ENCODE results near the gene TTC39C. TPM values are rescaled to one million over a fixed set of nuclear protein-coding genes. Genes with fewer than 3 reads are reported as not detected.
A peak's percentile ranks its signal among the peaks of the same experiment; 100 is the strongest.

Gene TTC39C
- total and polyA plus RNA-seq, 2 experiments from 2014 or later, result 69.4 to 136 TPM

GRCh38 chr18:24024425-24024824 lies 9.9 kb downstream of the TTC39C start (continued):
- TF ChIP-seq CTCF (conservative IDR thresholded peaks at IDR 0.05; ENCODE audit: low read depth in 2 of 2) (no peak), ZNF462 (CRISPR knock-in tag; IDR thresholded peaks at IDR 0.05) (no peak), EZH2phosphoT487 (IDR thresholded peaks at IDR 0.05; ENCODE audit: unreplicated experiment) (no peak), STAT1 (IDR thresholded peaks at IDR 0.05; ENCODE audit: unreplicated experiment) (no peak), ZNF114 (CRISPR knock-in tag; IDR thresholded peaks at IDR 0.05) (no peak)

- no peaks in the 10 kb centered on the region for H3K9me3 Mint-ChIP-seq
- no peak overlapping the region for H3K4me2 ChIP-seq
- no peaks in the 10 kb centered on the region for H3K36me3 ChIP-seq (ENCODE audit: insufficient read depth)
- no peaks in the 10 kb centered on the region for H3K9me2 ChIP-seq (ENCODE audit: insufficient read depth)
- DNase-seq (ENCODE audit: low spot score) (no peak), ATAC-seq (no peak)
- H4K20me1 ChIP-seq (replicated peaks; ENCODE audit: insufficient read depth), result peaks cover 44% of the 10 kb centered on the region
- H3K36me3 Mint-ChIP-seq (ENCODE audit: low read depth), result no peaks in the 10 kb centered on the region; the same call in 2 of the 3 replicates
- no peak overlapping the region for H3K4me3 Mint-ChIP-seq
- H3F3A ChIP-seq (replicated peaks; ENCODE audit: low read depth), result peaks cover 15% of the 10 kb centered on the region; the same call in 1 of the 2 replicates
- no peak overlapping the region for H2AFZ ChIP-seq
- H3K4me1 Mint-ChIP-seq, result peaks cover 40% of the 10 kb centered on the region
- H3K27me3 ChIP-seq (ENCODE audit: insufficient read depth), result no peaks in the 10 kb centered on the region
- no peak overlapping the region for H3K4me3 ChIP-seq
- peaks cover 6% of the 10 kb centered on the region for H3K27me3 Mint-ChIP-seq (ENCODE audit: insufficient read depth, low read depth, poor library complexity)
- H3K4me1 ChIP-seq (ENCODE audit: insufficient read depth), result peaks cover 64% of the 10 kb centered on the region
- H3K79me2 ChIP-seq (replicated peaks; ENCODE audit: insufficient read depth), result peaks cover 99% of the 10 kb centered on the region
- H3K27ac ChIP-seq (ENCODE audit: low read depth), result peak overlapping the region; percentile 51; the same call in 1 of the 2 replicates
- 0 out of 2 replicates have a peak overlapping the region, but pooled peaks have one; percentile 1 for H3K27ac Mint-ChIP-seq
- TF ChIP-seq JUNB (IDR thresholded peaks at IDR 0.05; ENCODE audit: unreplicated experiment) (no peak), EZH2phosphoT487 (IDR thresholded peaks at IDR 0.05; ENCODE audit: unreplicated experiment) (no peak), ZNF114 (CRISPR knock-in tag; IDR thresholded peaks at IDR 0.05) (no peak), EZH2 (IDR thresholded peaks at IDR 0.05; ENCODE audit: low read depth, unreplicated experiment) (no peak), NANOG (IDR thresholded peaks at IDR 0.05; ENCODE audit: borderline replicate concordance) (no peak), POLR2AphosphoS5 (IDR thresholded peaks at IDR 0.05; ENCODE audit: low read depth) (no peak), CREB1 (CRISPR knock-in tag; IDR thresholded peaks at IDR 0.05; ENCODE audit: low read depth) (no peak), CTCF (conservative IDR thresholded peaks at IDR 0.05; ENCODE audit: low read depth in 2 of 2) (no peak), ZNF331 (CRISPR knock-in tag; IDR thresholded peaks at IDR 0.05; ENCODE audit: low read depth) (no peak)
Measured at GRCh38 chr18:24026457-24026856, 11.9 kb downstream of the TTC39C start.

All from GM23338 (cell line).